Right lobe of liver (tissue), 6 donors: Measurements from ENCODE around the gene PGK1. TPM values are rescaled to one million over a fixed set of nuclear protein-coding genes. Genes with fewer than 3 reads are reported as not detected.
"Not testable (repeated sequence)": the region's sequence is repeated elsewhere in the genome, so short reads cannot be mapped to it uniquely, and the experiment has no call there.

Experiments
- ATAC-seq, 4 donors: fragments of 200-7000 bp; cut with Tn5 transposase; one replicate each; pipeline ENCODE4 v1.9.1; 2020; ENCODE audit warnings: mild to moderate bottlenecking in 4 of 4, moderate library complexity in 4 of 4
- DNase-seq, 3 donors: peaks; one replicate each; pipeline ENCODE4 v3.0.0-alpha.2; 2020
- H3K27ac ChIP-seq, 3 donors: fragments of 200-600 bp; one replicate each; pipeline ENCODE4 v1.8.0; 2022
- H3K27me3 ChIP-seq, 2 donors: fragments of 200-600 bp; one replicate each; pipeline ENCODE4 v1.8.0; 2022
- H3K36me3 ChIP-seq, 4 donors: fragments of 200-600 bp; sonication (generic) in 1 of 4; one replicate each; pipeline versions ENCODE4 v1.5.1 to v1.8.0; 2017 to 2022; ENCODE audit warnings: control low read depth in 1 of 4
- H3K4me1 ChIP-seq, 4 donors: fragments of 200-600 bp; sonication (generic) in 1 of 4; one replicate each; pipeline versions ENCODE4 v1.5.1 to v1.8.0; 2017 to 2022; ENCODE audit warnings: control low read depth in 1 of 4
- H3K4me3 ChIP-seq, 3 donors: fragments of 200-600 bp; one replicate each; pipeline ENCODE4 v1.8.0; 2022
- H3K9me3 ChIP-seq, 4 donors: fragments of 200-600 bp; sonication (generic) in 1 of 4; one replicate each; pipeline versions ENCODE4 v1.5.1 to v1.8.0; 2017 to 2022; ENCODE audit warnings: control low read depth in 1 of 4
- CTCF ChIP-seq, 4 donors: fragments of 200-600 bp in 3 of 4; fragments of 450-650 bp in 1 of 4; IDR thresholded peaks; one replicate each; pipeline versions ENCODE4 v1.5.1 to v1.8.0; 2016 to 2022; ENCODE audit warnings: antibody characterized with exemption in 4 of 4, mild to moderate bottlenecking in 2 of 4
- POLR2A ChIP-seq: fragments of 450-650 bp; IDR thresholded peaks from one replicate; pipeline ENCODE4 v1.6.1; 2017; ENCODE audit warnings: antibody characterized with exemption, mild to moderate bottlenecking
- WGBS: methylation state at CpG from one replicate; pipeline ENCODE4 v1.1.6; 2018; ENCODE audit warnings: low coverage, low lambda C conversion rate; ENCODE audit not compliant: insufficient coverage; ENCODE audit errors: missing lambda C conversion rate; 5-methylcytosine and 5-hydroxymethylcytosine counted together
- intact Hi-C, 2 donors: fragments of 100-400 bp; cut with DNase I; formaldehyde crosslinking; loops; one replicate each; pipeline versions ENCODE4 v1.11.2 to v1.14.1; 2022
- total RNA-seq, 6 experiments: library from RNA; depleted of rRNA in 2 of 6; stranded (reverse); fragments of >200 nt in 2 of 6; fragmentation: NEBNext Ultra II Directional in 3 of 6; extraction: Animal tissue kit (Norgen Biotek cat#: 25700) in 3 of 6; gene quantifications; one replicate each; pipeline versions ENCODE4 v1.1.0 to v1.2.4, GENCODE V29; 2016 to 2023
- donor health status: DM: no; HTN: yes; CAD: no.
- donor health status: DM: no; HTN: no; CAD: no.
- donor health status: DM: no; HTN: no; CAD: no.
- donor health status: DM: no; HTN: yes; CAD: no.
- donor health status: DM: no; HTN: yes; CAD: no.

Gene PGK1
- total RNA-seq, 6 experiments from 2014 or later, result 144 to 333 (median 184) TPM

GRCh38 chrX:78119521-78120227, 15.6 kb downstream of the PGK1 start:
- intact Hi-C loops, result no loop called here

DNA sequence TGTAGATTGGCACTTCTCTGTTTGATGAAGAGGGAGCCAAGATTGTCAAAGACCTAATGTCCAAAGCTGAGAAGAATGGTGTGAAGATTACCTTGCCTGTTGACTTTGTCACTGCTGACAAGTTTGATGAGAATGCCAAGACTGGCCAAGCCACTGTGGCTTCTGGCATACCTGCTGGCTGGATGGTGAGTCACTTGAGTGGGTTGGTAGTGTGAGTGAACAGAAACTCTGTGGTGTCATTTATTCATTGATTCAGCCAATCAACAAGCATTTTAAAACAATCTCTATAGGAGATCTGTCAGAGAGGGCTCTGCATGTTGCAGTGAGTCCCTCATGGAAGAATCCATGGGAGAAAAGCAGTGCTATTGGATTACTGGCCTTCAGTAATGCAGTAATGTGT, 19.1 kb downstream of the PGK1 start:
- DNase-seq, result no peak
- H3K4me3 ChIP-seq, result no peak overlapping the region
- TF ChIP-seq POLR2A (no peak), CTCF (IDR thresholded peaks at IDR 0.05) (no peak)
- intact Hi-C loops, result no loop called here
- H3K27ac ChIP-seq, result no peak overlapping the region
- ATAC-seq, result peak in 1 of 4 donors; percentile 50
- H3K9me3 ChIP-seq, result no peaks in the 10 kb centered on the region
- peaks cover 0 to 88% (median 14%) of the 10 kb centered on the region in 4 donors for H3K36me3 ChIP-seq
- no peaks in the 10 kb centered on the region for H3K27me3 ChIP-seq
- no peaks in the 10 kb centered on the region for H3K4me1 ChIP-seq

More at GRCh38 chrX:78119521-78120227, 15.6 kb downstream of the PGK1 start:
- no peaks in the 10 kb centered on the region for H3K4me1 ChIP-seq
- H3K27me3 ChIP-seq, result no peaks in the 10 kb centered on the region
- WGBS, result 67% methylated on average over 9 of the region's 9 CpGs
- ATAC-seq, result peak; percentile 49 to 69 (median 56)
- peak in 3 of 4 donors; percentile 37 to 46 (median 43) for TF ChIP-seq CTCF (IDR thresholded peaks at IDR 0.05)
- no peak for TF ChIP-seq POLR2A
- H3K9me3 ChIP-seq, result no peaks in the 10 kb centered on the region
- DNase-seq, result no peak
- H3K27ac ChIP-seq, result no peak overlapping the region
- no peak overlapping the region for H3K4me3 ChIP-seq
- H3K36me3 ChIP-seq, result peaks cover 0 to 88% (median 18%) of the 10 kb centered on the region in 4 donors

DNA sequence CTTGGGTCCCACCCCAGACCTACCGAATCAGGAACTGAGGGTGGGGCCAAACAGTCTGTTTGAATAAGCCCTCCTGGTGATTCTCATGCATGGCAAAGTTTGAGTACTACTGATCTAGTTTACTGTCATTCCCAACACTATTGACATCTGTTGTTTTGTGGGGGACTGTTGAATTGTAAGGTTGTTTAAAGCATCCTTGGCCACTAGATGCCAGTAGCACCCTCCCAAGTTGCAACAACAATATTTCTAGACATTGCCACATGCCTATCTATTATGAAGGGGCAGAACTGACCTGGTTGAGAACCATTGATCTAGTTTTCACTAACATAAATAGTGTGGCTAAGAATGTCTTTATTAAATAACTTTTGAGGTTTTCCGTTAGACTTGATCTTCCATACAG, 20.3 kb downstream of the PGK1 start:
- H3K27ac ChIP-seq, result no peak overlapping the region
- H3K36me3 ChIP-seq, result peaks cover 0 to 77% (median 15%) of the 10 kb centered on the region in 4 donors
- ATAC-seq, result no peak
- H3K4me1 ChIP-seq, result no peaks in the 10 kb centered on the region
- DNase-seq, result no peak
- H3K27me3 ChIP-seq, result no peaks in the 10 kb centered on the region
- H3K9me3 ChIP-seq, result no peaks in the 10 kb centered on the region
- intact Hi-C loops, result no loop called here
- peak in 3 of 4 donors; percentile 17 to 22 (median 19) for TF ChIP-seq CTCF (IDR thresholded peaks at IDR 0.05)
- no peak for TF ChIP-seq POLR2A
- no peak overlapping the region for H3K4me3 ChIP-seq
- WGBS, result 36% methylated on average over 2 of the region's 2 CpGs

DNA sequence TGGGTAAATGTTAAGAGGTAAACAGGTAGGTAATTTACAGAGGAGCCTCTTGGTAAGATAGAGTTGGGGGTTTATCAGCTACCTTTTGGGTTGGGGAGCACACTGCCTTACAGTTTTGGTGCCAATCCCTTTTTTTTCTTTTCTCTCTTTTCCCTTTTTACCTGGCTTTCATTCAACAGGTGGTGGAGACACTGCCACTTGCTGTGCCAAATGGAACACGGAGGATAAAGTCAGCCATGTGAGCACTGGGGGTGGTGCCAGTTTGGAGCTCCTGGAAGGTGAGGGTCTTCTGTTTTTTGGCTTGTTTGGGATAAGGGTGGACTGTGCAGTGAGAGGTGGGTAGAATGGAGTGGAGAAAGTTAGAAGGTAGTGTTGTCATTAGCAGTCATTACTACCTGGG, 21.1 kb downstream of the PGK1 start:
- TF ChIP-seq CTCF (IDR thresholded peaks at IDR 0.05) (no peak), POLR2A (no peak)
- intact Hi-C loops, result no loop called here
- H3K4me3 ChIP-seq, result no peak overlapping the region
- no peaks in the 10 kb centered on the region for H3K4me1 ChIP-seq
- H3K36me3 ChIP-seq, result peaks cover 0 to 74% (median 15%) of the 10 kb centered on the region in 4 donors
- H3K27ac ChIP-seq, result no peak overlapping the region
- WGBS, result 29% methylated on average over 1 of the region's 1 CpG
- H3K27me3 ChIP-seq, result no peaks in the 10 kb centered on the region
- no peak for DNase-seq
- no peaks in the 10 kb centered on the region for H3K9me3 ChIP-seq
- no peak for ATAC-seq

DNA sequence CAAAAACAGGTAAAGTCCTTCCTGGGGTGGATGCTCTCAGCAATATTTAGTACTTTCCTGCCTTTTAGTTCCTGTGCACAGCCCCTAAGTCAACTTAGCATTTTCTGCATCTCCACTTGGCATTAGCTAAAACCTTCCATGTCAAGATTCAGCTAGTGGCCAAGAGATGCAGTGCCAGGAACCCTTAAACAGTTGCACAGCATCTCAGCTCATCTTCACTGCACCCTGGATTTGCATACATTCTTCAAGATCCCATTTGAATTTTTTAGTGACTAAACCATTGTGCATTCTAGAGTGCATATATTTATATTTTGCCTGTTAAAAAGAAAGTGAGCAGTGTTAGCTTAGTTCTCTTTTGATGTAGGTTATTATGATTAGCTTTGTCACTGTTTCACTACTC, 21.7 kb downstream of the PGK1 start:
- H3K27ac ChIP-seq, H3K9me3 ChIP-seq, H3K4me1 ChIP-seq, intact Hi-C loops, ATAC-seq, H3K27me3 ChIP-seq, H3K4me3 ChIP-seq, DNase-seq: not testable (repeated sequence)
- peaks cover 0 to 68% (median 15%) of the 10 kb centered on the region in 4 donors for H3K36me3 ChIP-seq
